ENCODE data around the gene PAMR1. TPM values are rescaled to one million over a fixed set of nuclear protein-coding genes. Genes with fewer than 3 reads are reported as not detected.

Gene PAMR1
- total RNA-seq, 1 donor from 2014 or later = 209 TPM

- H3K4me2 ChIP-seq = no peak overlapping the region
- H3K27me3 Mint-ChIP-seq (ENCODE audit: insufficient read depth, low read depth) = no peaks in the 10 kb centered on the region
- H3K9me3 ChIP-seq (ENCODE audit: low read depth) = no peaks in the 10 kb centered on the region
- no peak for DNase-seq (ENCODE audit: low spot score)
- H4K20me1 ChIP-seq (ENCODE audit: low read depth) = no peaks in the 10 kb centered on the region
- H3K27ac ChIP-seq = no peak overlapping the region
- H3K36me3 Mint-ChIP-seq = no peaks in the 10 kb centered on the region
- H3K4me3 Mint-ChIP-seq = no peak overlapping the region
- no peaks in the 10 kb centered on the region for H3F3A ChIP-seq (ENCODE audit: low read depth)
- no peak overlapping the region for H2AFZ ChIP-seq (replicated peaks)
- TF ChIP-seq EZH2phosphoT487 (IDR thresholded peaks at IDR 0.05) = no peak
- H3K79me2 ChIP-seq (ENCODE audit: low read depth) = no peaks in the 10 kb centered on the region
- no peak overlapping the region for H3K9ac ChIP-seq
- peaks cover 6% of the 10 kb centered on the region for H3K4me1 Mint-ChIP-seq
- no peaks in the 10 kb centered on the region for H3K27me3 ChIP-seq
- peaks cover 12% of the 10 kb centered on the region for H3K4me1 ChIP-seq
- no peak overlapping the region for H3K27ac Mint-ChIP-seq
- peaks cover 5% of the 10 kb centered on the region for H3K9me3 Mint-ChIP-seq
- H3K4me3 ChIP-seq = no peak overlapping the region
- no peaks in the 10 kb centered on the region for H3K36me3 ChIP-seq
Measured at GRCh38 chr11:35563484-35564244, 38.2 kb upstream of the PAMR1 start.

- H3F3A ChIP-seq (ENCODE audit: low read depth) = no peaks in the 10 kb centered on the region
- no peak overlapping the region for H3K4me3 Mint-ChIP-seq
- H3K4me1 Mint-ChIP-seq = peaks cover 8% of the 10 kb centered on the region
- H3K36me3 Mint-ChIP-seq = no peaks in the 10 kb centered on the region
- H3K27ac Mint-ChIP-seq = peak overlapping the region; percentile 53
- H3K27ac ChIP-seq = no peak overlapping the region
- peaks cover 2% of the 10 kb centered on the region for H3K4me1 ChIP-seq
- no peaks in the 10 kb centered on the region for H4K20me1 ChIP-seq (ENCODE audit: low read depth)
- no peaks in the 10 kb centered on the region for H3K9me3 Mint-ChIP-seq
- H2AFZ ChIP-seq (replicated peaks) = no peak overlapping the region
- H3K27me3 ChIP-seq = no peaks in the 10 kb centered on the region
- H3K79me2 ChIP-seq (ENCODE audit: low read depth) = no peaks in the 10 kb centered on the region
- TF ChIP-seq CTCF (IDR thresholded peaks at IDR 0.05) (no peak), EZH2 (IDR thresholded peaks at IDR 0.05) (no peak), EZH2phosphoT487 (IDR thresholded peaks at IDR 0.05) (no peak)
- no peak for DNase-seq (ENCODE audit: low spot score)
- no peak overlapping the region for H3K4me3 ChIP-seq
- no peak overlapping the region for H3K9ac ChIP-seq
- H3K9me3 ChIP-seq (ENCODE audit: low read depth) = no peaks in the 10 kb centered on the region
- no peaks in the 10 kb centered on the region for H3K36me3 ChIP-seq
- H3K27me3 Mint-ChIP-seq (ENCODE audit: insufficient read depth, low read depth) = peaks cover 4% of the 10 kb centered on the region
- H3K4me2 ChIP-seq = no peak overlapping the region
Measured at GRCh38 chr11:35559949-35560348, 34.5 kb upstream of the PAMR1 start.

GRCh38 chr11:35558513-35558912 is 33.1 kb upstream of the PAMR1 start:
- H3K36me3 ChIP-seq = no peaks in the 10 kb centered on the region
- no peaks in the 10 kb centered on the region for H3F3A ChIP-seq (ENCODE audit: low read depth)
- no peaks in the 10 kb centered on the region for H3K79me2 ChIP-seq (ENCODE audit: low read depth)
- no peak overlapping the region for H2AFZ ChIP-seq (replicated peaks)
- peaks cover 3% of the 10 kb centered on the region for H3K36me3 Mint-ChIP-seq
- no peak overlapping the region for H3K27ac ChIP-seq
- no peak overlapping the region for H3K4me2 ChIP-seq
- H3K9ac ChIP-seq = no peak overlapping the region
- no peak for TF ChIP-seq EZH2phosphoT487 (IDR thresholded peaks at IDR 0.05)
- TF ChIP-seq CTCF (IDR thresholded peaks at IDR 0.05) = no peak
- no peak for TF ChIP-seq EZH2 (IDR thresholded peaks at IDR 0.05)
- H3K4me3 ChIP-seq = no peak overlapping the region
- no peaks in the 10 kb centered on the region for H3K9me3 Mint-ChIP-seq
- H3K27ac Mint-ChIP-seq = no peak overlapping the region
- no peaks in the 10 kb centered on the region for H4K20me1 ChIP-seq (ENCODE audit: low read depth)
- H3K4me1 ChIP-seq = peaks cover 13% of the 10 kb centered on the region
- no peak for DNase-seq (ENCODE audit: low spot score)
- H3K27me3 Mint-ChIP-seq (ENCODE audit: insufficient read depth, low read depth) = peaks cover 4% of the 10 kb centered on the region
- H3K9me3 ChIP-seq (ENCODE audit: low read depth) = no peaks in the 10 kb centered on the region
- no peaks in the 10 kb centered on the region for H3K27me3 ChIP-seq
- peaks cover 16% of the 10 kb centered on the region for H3K4me1 Mint-ChIP-seq
- H3K4me3 Mint-ChIP-seq = no peak overlapping the region

GRCh38 chr11:35555488-35555887 is 30.1 kb upstream of the PAMR1 start:
- peaks cover 4% of the 10 kb centered on the region for H3K9me3 Mint-ChIP-seq
- no peak overlapping the region for H3K4me3 ChIP-seq
- peaks cover 22% of the 10 kb centered on the region for H3K4me1 ChIP-seq
- no peak overlapping the region for H2AFZ ChIP-seq (replicated peaks)
- DNase-seq (ENCODE audit: low spot score) = no peak
- H3K36me3 Mint-ChIP-seq = peaks cover 4% of the 10 kb centered on the region
- H3K36me3 ChIP-seq = no peaks in the 10 kb centered on the region
- no peak overlapping the region for H3K4me3 Mint-ChIP-seq
- H3K27ac Mint-ChIP-seq = no peak overlapping the region
- H3K27ac ChIP-seq = no peak overlapping the region
- H3K79me2 ChIP-seq (ENCODE audit: low read depth) = no peaks in the 10 kb centered on the region
- no peak for TF ChIP-seq CTCF (IDR thresholded peaks at IDR 0.05)
- TF ChIP-seq EZH2phosphoT487 (IDR thresholded peaks at IDR 0.05) = no peak
- TF ChIP-seq EZH2 (IDR thresholded peaks at IDR 0.05) = no peak
- H4K20me1 ChIP-seq (ENCODE audit: low read depth) = no peaks in the 10 kb centered on the region
- peaks cover 22% of the 10 kb centered on the region for H3K4me1 Mint-ChIP-seq
- no peaks in the 10 kb centered on the region for H3K9me3 ChIP-seq (ENCODE audit: low read depth)
- H3K4me2 ChIP-seq = no peak overlapping the region
- no peak overlapping the region for H3K9ac ChIP-seq
- H3K27me3 ChIP-seq = no peaks in the 10 kb centered on the region
- H3K27me3 Mint-ChIP-seq (ENCODE audit: insufficient read depth, low read depth) = peaks cover 8% of the 10 kb centered on the region
- H3F3A ChIP-seq (ENCODE audit: low read depth) = peaks cover 1% of the 10 kb centered on the region
